HG03025 (cell line): ENCODE results near the gene LRRC4C.
A peak's percentile ranks its signal among the peaks of the same experiment; 100 is the strongest.

Experiments used
- ATAC-seq: cut with Tn5 transposase; IDR thresholded peaks from one replicate; pipeline ENCODE4 v1.9.1; 2021; ENCODE audit warnings: mild to moderate bottlenecking, moderate library complexity; ENCODE audit not compliant: unreplicated experiment, low FRiP score

Gene LRRC4C

DNA sequence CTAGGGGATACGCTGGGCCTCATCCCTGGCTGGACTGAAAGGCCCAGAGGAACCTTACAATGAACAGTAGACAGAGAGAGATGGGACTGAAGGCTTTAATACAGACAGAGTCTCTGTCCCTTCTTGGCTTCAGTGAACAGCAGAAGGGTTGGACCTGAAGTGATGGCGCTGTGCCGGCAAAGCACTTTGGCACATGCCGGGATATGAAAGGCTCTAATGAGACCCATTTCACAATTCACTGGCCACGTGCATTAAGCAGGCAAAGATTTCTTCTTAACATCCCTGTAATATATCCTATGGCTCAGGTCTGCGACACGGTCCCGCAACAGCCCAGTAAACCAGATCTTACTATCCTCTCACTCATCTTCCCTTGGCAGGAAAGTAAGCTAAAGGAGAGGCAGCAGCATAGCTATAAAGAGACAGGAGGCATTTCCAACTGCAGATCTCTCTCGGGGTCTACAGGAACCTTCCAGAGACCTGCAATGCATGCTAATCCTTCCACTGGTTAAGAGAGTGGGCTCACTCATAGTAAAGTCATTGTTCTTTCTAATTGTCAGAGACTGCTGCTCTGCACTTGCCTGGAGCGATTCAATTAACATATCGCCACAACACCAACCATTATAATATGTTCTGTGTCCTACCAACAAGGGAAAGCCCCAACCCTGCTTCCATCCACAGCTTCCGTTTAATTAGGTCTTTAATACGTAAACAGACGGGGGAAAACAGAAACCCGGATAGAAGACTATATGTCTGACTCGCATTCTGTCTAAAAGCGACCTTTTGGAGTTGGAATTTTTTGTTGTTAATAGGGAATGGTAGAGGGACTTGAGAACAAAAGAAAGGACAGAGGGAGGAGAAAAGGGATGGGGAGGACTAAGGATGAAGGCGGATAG, 1179.0 kb downstream of the LRRC4C start:
- ATAC-seq = no peak

DNA sequence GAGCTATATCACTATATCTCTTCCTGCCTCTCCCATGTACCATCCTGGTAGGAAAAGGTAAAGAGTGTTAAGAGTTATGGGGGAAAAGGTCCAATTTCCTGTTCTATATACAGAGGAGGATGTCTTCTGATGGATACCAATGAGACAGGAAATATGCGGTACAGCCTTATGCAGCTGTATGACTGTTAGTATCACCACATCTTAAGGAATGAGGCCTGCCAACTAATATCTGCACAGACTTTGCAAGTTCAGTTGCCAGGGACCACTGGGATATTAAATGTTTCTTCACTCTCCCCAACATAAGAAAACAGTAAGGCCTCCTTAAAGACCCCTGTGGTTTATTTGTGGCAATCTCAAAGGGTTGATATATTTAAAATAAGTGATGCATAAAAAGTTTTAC, 1182.5 kb downstream of the LRRC4C start:
- ATAC-seq = no peak

DNA sequence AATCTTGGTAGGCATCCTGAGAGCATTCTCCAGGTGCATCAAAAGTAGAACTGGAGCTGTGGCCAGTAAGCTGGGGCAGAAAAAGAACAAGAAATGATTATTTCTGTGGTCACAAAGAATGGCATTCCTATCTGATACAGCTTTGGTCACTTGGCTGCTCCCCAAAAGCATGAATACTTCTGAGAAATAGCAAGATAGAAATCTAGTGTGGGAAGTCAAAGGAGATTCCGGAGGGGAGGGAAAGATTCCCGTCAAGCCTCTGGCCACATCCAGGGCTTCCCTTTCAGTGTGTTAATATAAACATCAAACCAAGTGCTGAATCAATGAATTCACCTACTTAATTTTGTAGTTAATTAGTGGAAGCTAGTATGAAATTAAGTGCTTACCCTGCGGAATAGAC, 1185.4 kb downstream of the LRRC4C start:
- no peak for ATAC-seq

DNA sequence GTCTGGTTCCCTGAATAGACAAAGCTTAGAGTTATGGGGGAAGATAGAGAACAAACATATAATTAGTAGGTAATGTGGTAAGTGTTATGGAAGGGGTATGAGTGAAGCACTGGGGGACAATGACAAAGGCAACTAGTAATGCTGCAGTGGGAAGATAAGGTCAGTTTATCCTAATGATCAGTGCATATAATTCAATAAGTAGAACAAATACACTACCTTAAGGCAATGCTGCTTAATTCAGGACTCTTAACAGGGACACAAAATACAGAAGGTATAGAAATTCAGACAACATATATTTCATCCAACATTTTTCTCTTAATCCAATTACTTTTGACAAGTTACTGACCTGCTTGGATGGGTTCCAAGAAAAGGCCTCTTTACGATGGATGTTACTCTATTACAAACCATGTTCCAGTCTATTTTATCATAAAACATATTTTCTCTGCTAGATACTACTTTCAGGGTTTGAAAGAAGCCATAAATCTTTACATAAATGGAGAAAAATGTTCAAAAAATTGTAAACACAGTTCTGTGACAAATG, 1186.2 kb downstream of the LRRC4C start:
- ATAC-seq = no peak

DNA sequence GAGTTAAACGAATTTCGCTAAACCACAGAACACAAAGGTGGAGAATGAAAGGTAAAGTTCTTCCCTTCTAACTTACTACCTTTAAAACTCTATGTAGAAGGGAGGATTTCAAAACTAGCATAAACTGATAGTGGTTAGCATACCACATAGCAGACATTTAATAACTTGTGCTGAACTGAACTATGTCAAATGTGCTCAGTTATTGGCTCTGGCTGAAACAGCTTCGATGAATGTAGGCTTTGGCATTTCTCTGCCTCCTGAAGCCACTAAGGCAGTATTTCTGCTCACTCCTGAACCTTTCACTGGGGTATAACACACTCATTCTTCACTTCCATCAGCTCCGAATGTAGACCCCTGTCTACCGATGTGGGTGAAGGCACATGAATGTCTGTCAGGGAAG, 1188.1 kb downstream of the LRRC4C start:
- ATAC-seq = no peak

DNA sequence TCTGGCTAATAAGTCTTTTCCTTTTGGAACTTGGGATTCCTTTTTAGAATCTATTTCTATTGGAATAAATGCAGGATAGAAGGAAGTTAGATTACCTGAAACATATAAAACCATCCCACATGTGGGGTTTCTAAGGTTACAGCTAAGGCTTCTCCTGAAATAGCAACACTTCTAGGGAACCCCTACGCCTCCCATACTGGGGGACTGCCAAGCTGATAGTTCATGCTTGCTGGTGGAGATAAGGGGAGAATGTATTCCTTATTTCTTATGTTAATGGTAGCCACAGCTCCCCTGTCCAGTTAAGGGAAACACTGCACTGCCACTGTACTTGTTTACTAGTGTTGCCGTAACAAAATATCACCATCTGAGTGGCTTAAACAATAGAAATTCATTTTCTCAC, 1189.6 kb downstream of the LRRC4C start:
- ATAC-seq = no peak

DNA sequence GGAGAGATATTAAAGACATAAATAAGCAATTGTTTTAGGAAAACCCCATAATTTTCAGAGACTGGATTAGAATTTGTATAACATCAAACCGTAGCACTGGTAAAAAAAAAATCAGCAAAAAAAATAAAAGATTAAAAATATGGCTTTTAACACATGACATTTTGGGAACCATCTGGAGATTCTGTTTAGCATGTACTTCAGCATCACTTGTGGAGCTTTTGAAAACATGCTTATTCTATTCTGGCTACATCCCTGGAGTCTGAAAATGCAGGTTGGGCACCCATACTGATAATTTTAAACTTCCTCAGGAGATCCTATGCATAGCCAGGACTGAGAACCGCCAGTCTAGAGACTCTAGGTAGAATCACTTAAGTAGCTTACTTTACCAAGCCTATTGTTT, 1190.9 kb downstream of the LRRC4C start:
- no peak for ATAC-seq

DNA sequence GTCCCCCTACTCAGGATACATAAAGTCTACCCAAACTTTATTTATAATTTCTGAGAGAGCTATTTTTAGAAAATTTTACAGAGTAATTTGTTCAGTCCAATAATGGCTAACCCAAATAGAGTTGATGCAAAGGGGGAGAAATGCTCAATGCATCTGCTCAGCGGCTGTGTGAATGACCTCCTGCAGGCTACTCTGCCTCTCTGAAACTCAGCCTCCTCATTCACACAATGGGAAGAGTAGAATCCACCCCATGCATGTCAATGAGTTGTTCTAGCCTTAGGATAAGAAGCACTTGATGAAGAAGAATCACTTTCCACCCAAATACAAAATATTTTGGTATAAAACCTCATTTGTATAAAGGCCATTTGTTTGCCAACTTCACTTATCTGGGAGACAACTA, 1204.0 kb downstream of the LRRC4C start:
- ATAC-seq = no peak

DNA sequence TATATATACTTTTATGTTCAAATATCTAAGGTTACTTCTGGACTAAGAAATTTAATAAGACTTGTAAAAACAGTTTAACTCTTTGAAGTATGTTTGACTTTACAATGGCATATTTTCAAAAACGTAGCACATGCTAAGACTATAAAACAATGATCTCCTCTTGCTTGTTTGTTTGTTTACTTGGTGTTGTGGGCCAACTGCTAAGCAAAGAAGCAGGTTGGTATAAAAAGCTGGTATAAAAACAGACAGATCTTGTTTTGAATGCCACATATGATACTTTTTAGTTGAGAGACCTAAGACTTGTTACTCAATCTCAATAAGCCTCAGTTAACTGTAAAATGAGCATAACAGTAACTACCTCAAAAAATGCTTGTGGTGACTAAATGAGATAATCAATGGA, 1206.3 kb downstream of the LRRC4C start:
- ATAC-seq = no peak

DNA sequence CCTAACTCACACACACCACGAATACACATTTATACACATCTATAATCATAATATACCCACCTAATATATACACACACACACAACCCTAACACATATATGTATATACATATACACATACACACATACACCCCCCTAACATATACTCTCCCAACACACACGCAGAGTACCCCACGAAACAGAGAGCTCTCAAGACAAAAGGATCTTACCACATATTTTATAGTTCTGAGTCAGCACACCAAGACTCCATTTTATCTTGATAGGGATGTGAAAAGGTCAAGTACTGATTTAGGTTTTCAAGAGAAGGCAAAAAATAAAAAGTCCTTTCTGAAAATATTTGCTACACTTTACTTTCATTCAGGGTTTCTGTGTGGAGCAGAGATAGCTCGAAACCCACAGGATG, 1207.2 kb downstream of the LRRC4C start:
- ATAC-seq = no peak

DNA sequence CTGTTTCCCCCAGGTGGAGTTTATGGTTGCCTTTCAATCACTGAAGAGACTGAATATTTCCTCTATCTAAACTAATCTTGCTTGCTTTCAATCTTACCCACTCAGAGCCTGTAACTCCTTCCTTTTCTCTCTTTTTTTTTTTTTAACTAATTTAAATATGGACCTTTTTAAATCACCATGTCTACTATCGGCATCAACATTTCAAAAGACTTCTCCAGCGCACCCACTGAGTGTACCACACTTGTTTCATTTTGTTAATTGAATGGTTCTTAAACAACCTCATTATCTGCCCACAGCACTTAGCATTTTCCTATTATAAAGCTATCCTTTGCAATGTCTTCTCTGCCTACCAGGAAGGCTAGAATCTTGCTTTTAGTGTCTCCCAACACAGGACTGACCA, 1212.5 kb downstream of the LRRC4C start:
- no peak for ATAC-seq

DNA sequence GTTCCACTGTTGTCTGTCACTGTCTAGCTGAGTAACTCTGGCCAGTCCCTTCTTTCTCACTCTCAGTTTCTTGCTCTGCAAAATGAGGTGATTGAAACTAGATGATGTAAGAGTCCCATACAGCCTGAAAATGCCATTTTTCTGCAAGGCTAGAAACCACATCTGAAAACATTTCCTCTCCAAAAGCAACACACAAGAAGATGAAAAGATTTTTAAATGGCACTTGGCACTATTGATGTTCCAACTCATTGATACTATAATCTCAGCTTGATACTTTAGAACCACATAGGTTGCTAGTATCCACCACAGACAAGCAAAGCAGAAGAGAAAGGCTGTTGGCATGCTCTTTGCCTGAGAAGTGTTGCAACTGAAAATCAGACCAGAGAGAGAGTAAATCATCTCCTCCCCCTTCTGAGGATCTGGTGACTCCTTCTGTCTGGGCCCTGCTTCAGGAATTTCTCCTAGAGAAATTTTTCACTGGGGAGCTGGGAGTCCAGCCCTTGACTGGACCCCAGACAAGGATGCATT, 1217.9 kb downstream of the LRRC4C start:
- ATAC-seq = peak; percentile 100

DNA sequence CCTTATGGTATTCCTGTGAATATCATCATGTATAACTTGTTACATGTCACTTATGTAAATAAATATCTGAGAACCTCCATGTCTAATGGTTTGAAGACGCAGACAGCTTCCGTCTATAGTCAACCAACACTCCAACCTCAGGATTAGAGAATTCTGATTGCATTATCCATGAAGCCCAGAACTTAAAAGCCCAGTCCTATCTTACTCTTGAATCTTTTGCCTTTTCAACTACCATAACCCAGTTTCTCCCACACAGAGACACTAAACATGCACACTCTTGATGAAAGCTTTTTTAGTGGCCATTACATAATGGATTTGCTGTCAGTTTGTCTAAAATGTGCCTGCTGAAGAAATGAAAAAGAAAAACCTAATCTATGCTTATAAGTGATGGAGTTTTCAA, 1219.2 kb downstream of the LRRC4C start:
- ATAC-seq = no peak

DNA sequence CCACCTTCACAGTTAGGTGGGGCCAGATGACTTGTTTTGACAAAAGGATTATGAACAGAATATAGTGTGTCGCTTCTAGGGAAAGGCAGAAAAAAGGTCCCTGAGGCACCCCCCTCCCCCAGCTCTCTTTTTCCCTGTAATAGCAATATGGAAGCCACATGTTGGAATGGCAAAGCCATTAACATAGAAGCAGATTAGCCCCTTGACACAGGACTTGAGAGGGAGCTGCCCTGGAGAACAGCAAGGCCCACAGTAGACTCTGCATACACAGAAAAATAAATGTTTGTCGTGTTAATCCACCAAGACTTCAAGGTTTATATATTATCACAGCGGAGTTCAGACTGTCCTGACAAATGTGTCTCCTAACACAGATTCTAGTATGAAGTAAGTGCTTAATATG, 1222.9 kb downstream of the LRRC4C start:
- no peak for ATAC-seq

DNA sequence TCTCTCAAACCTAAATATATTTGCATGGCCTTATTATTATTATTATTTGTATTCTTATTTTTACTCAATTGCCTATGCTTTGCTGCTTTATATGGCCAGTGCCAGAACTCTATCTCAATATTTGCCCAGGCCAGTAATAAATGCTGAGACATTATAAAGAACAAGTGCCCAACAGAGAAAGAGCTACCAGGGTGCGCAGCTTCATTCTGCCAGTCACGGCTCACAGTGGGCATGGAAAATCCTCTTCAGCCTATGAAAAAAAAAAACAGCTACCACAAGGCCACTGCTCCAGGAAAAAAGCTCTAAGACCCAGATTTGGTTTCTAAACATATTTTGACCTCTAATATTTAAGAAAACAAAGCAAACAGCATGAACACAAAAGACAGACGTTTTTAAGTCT, 1223.6 kb downstream of the LRRC4C start:
- ATAC-seq = no peak

DNA sequence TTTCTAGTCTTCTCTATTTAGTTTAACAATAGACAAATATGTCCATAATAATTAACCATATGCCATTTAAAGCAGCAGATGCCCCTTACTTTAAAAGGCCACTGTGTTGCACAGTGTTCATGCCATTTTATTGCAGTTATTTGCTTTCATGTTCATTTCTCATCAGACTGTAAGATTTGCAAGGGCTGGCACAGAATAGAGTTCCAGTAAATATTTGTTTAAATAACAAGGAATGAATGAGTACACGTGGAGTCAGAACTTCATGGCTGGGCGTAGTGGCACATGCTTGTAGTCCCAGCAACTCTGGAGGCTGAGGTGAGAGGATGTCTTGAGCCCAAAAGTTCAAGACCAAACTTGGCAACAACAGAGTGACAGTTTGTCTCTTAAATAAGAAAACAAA, 1228.6 kb downstream of the LRRC4C start:
- ATAC-seq = no peak

DNA sequence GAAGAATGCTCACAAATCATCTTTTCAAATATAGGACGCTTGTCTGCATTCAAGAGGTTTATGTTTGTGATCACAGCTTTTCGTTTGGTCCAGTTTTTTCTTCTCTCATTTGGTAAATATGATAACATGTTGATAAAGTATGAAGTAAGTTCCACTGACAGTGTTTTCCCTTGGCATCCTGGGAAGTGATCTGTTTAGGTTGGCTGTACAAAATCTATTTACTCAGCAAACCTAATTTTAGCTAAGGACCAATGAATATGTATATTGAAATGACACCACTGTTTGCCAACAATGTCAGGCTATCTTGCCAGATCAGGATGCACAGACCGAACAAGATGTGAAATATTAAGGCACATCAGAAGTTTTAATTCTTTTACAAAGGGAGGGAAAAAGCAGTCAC, 1230.8 kb downstream of the LRRC4C start:
- no peak for ATAC-seq

DNA sequence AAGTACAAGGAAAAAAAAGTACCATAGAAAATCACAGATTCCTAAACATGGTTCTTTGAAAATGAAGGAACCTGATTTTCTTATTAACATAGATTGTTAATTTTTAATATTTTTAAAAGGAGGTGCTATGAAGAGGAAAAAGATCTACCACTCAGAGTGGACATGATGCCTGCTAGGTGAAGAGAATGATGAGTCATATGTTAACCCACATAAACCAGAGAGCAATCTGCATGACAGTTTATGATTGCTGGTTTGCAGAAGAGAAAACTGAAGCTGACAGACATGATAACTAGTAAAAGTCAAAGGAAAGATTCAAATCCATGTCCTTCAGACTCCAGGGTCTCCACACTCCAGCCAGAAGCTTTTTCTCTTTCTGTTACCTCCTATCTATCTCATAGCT, 1231.7 kb downstream of the LRRC4C start:
- ATAC-seq = no peak

DNA sequence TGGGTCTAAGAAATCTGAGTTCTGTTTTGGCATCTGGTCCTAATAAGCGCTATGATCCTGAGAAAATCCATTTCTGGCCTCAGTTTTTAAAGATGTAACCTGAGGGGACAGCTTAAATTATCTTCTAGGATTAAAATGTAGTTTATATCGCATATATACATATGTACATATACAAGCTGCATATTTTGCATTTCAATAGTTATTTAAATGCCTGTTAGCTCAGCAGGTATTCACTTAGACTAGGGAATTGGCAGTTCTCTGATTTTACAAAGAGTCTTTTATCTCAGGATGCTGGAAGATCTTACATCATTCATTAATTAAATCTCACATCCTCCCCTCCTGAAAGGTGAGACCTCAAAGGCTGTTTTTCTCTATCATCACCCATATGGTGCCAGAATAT, 1232.8 kb downstream of the LRRC4C start:
- no peak for ATAC-seq

DNA sequence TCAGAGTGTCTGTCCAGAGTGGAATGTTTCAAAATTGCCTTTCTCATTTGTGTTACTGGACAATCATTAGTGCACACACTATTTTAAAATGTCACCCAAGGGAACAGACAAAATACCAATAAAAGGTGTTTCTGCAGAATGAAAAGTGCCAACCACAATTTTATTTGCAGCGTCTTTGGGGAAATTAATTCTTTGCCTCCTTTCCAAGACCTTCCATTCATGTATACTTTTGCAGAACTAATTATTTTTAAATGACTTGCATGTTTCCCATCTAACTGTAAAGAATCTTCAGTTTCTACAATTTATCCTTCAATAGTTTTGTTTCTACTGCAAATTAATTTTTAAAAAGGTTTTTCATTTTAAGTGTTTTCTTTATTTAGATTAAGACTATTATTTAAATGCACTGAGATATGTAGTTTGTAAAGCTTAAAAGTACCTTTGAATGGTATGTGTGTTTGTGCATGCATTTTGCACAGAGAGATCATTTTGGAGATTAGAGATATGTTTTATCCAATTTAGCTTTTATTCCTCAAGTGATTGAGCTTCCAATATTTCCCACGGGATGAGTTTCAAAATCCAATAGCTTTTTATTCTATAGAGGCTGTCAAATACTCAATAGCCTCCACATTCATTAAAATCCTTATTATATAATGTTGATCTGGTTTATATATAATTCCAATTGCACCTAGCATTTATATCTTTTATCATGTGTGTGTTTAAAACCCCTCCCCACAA, 1235.7 kb downstream of the LRRC4C start:
- ATAC-seq = no peak

DNA sequence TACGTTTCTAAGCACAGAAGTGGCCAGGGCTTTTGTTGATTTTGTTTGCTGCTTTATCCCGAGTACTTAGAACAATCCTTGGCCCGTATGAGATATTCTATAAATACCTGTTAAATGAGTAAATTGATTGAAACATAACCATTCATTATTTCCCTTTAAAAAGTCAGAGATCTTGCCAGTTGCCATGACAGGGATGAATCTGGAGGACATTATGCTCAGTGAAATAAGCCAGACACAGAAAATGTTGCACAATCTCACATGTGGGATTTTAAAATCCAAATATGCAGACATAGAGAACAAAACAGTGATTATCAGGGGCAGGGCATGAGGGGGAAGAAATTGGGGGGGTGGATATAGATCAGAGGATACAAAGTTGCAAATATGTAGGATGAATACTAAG, 1240.1 kb downstream of the LRRC4C start:
- ATAC-seq = no peak
